Measurements from ENCODE around the gene KCNJ2.

Gene KCNJ2

DNA sequence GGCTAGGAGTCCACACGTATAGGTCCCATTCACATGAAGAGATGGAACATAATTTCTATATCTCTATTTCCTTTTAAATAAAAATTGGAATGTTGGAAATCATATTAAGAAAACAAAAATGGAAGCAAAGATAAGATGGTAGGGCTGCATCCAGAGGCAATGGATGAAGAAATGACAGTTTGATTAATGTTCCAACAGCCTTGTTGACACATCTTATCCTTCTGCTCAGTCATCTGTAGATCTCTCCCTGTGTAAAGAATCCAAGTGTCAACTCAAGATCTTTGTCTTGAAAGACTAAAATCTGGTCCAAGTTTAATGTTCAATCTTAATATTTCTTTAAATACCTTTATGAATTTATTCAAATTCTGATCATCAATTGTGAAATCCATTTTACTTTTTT, 7.8 kb upstream of the KCNJ2 start:
- DNase-seq = no peak

DNA sequence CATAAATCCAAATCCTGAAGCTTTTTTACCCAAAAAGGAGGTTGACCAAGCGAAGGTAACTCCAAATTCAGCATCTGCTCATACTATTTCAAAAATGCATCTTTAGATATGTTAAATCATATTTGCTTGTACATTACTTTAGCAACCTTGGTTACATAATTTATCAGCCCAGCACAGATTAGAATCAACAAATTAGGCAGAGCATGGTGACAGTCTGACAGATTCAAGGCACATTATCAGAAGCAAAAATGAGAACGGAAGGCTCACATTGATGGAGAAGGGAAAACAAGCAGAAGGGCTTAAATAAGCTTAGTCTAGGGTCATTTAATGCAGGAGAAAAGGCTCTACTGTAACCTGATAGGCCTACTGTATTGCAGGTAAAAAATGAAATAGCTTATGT, 3.9 kb upstream of the KCNJ2 start:
- DNase-seq = no peak

DNA sequence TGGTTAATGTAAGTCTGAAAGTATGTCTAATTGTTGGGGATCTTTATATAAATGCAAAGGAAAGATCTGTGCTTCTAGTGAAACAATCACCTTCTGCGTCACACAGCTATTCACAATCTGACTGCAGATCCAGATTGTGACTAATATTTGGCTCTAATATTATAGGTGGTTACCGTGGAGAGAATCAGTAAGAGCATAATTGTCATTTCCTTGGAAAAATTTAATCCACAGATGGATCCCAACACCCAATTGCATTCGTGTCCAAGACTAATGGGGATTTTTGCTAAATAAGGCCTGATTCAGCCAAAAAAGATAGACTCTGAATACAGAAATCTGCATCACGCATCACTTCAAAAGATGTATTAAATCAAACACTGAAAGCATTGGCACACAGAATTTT, 2.7 kb upstream of the KCNJ2 start:
- no peak for DNase-seq

GRCh38 chr17:70168044-70168976, 1.0 kb upstream of the KCNJ2 start:
- DNase-seq = peak; percentile 78

DNA sequence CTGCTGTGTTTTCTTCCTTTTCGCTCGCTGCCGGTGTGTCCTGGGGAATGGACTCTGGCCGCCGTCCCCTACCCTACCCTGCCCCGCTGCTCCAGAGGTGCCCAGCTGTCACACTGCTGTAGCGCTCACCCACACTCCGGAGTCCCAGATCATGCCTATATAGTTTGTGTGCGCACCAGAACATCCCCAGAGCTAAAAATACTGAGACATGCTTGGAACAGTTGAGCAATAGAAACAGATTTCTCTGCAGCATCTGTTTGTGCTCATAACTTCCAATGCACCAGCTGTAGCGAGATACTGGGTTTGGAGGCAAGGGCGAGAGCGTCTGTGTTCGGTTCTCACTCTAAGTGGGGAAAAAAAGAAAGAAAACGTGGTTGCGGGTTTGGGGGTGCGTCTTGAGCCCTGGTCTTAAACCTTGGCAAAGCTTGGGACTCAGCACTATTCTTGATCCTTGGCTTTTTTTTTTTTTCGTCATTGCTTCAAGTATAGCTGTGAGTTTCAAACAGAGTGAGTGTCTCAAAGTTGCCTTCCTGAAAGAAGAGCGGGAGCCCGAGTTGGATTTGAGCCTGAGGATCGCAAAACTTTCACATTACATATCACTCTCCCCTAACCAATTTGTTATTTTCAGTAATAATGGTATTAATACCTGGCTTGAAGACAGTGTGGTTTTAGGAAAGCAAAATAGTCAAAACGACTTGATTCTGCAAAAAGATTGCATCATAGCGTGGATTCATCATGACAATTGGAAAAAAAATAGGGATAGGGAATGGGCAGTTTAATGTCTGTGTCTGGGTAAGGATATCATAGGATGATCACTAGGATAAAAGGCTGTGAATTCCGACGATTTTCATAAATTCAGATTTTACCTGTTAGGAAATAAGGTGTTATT, 621 bp downstream of the KCNJ2 start:
- no peak for DNase-seq

- DNase-seq = no peak
Observed at GRCh38 chr17:70171159-70171558, 1.8 kb downstream of the KCNJ2 start.

DNA sequence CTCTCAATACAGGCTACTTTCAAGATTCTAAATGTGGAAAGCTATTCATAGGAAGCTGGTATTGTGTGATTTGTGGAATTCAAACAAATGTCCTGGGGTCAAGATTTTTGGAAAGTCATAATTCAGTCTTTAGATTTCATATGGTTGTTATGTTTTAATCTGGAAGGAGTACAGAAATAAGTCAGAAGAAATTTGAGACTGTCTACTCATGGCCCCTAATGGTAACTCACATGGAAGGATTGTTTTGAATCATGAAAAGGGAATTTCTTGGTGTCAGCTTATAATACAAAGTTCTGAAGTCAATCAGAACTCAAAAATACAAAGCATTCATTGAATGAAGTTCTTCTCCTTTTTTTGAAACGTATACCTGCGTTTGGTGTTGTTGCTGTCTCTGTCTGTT, 3.1 kb downstream of the KCNJ2 start:
- DNase-seq = no peak

GRCh38 chr17:70172923-70173322, 3.6 kb downstream of the KCNJ2 start:
- DNase-seq = no peak

- no peak for DNase-seq
Observed at GRCh38 chr17:70173681-70174080, 4.3 kb downstream of the KCNJ2 start.

- DNase-seq = no peak
Observed at GRCh38 chr17:70181376-70181775, 12.0 kb downstream of the KCNJ2 start.

- DNase-seq = no peak
Observed at GRCh38 chr17:70181866-70182265, 12.5 kb downstream of the KCNJ2 start.

DNA sequence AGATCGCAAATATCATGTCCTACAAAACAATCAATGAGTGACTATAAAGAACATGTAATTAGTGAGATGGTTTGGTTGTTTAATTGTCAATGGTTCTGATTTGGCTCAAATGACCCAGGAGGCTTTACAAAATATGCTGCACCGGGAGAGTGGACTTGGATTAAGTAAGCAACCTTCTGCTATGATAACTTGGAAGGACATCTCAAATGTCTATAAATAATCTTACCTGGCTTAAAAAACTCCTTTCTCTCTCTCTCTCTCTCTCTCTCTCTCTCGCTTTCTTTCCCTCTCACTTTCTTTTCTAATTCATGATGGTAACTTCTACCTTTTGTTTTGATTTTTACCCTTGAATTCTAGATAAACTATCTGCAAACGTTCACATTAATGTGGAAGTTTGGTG, 14.2 kb downstream of the KCNJ2 start:
- no peak for DNase-seq

DNA sequence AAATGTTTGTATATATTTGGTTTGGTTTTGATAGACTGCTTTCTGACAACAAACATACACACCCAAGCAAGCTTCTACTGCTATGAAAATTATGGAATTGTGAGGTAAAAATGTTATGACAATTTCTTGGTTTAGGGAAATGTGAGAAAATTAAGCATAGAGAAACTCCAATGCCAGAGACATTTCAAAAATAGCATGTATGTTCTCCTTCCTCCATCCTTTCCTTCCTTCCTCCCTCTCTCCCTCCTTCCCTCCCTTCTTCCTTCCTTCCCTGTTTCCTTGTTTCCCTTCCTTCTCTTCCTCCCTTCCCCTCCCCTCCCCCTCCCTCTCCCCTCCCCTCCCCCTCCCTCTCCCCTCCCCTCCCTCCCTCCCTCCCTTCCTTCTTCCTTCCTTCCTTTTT, 14.9 kb downstream of the KCNJ2 start:
- DNase-seq = no peak

GRCh38 chr17:70184770-70185169, 15.4 kb downstream of the KCNJ2 start:
- DNase-seq = no peak

GRCh38 chr17:70185285-70185684, 16.0 kb downstream of the KCNJ2 start:
- no peak for DNase-seq

- no peak for DNase-seq
Observed at GRCh38 chr17:70187383-70187782, 18.1 kb downstream of the KCNJ2 start.

- no peak for DNase-seq
Observed at GRCh38 chr17:70190959-70191805, 21.9 kb downstream of the KCNJ2 start.

GRCh38 chr17:70195091-70195490, 25.8 kb downstream of the KCNJ2 start:
- no peak for DNase-seq

- DNase-seq = no peak
Observed at GRCh38 chr17:70201872-70202419, 32.6 kb downstream of the KCNJ2 start.

DNA sequence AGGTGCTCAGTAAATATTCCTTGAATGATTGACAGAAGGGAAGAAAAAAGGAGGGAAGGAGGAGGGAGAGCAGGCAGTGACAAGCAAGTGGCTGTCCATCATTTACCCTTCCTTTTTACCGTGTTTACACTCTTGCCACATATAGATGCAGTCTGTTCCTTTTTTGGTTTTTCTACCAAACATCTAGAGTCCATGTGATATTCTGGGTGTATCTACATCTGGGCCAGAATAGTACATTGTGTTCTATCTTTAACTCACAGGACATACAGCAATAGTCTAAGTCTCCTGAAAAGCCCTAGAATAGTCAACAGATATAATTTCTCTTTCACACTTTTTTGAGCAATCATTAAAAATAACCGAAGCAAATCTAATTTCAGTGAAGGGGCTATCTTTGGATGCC, 33.5 kb downstream of the KCNJ2 start:
- DNase-seq = no peak

- DNase-seq = no peak
Observed at GRCh38 chr17:70204431-70204830, 35.1 kb downstream of the KCNJ2 start.

DNA sequence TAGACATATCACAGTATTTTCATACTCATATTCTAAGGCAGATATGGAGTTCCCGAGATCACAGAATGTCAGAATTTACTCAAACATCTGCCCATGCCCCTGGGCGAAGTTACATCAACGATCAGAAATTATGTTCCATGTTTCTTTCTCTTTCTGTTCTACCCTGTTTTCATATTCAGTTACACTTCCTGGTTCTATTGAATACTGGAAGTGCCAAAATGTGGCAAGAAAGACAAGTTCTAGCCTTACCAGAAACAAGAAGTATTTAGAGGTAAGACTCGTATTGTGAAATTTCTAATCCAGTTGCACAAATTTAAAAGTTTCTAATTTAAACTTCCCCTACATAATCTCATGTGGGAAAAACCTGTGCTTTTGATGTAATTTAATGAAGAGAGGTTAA, 36.1 kb downstream of the KCNJ2 start:
- DNase-seq = no peak
